GM13976 (cell line): Measurements from ENCODE around the gene NFKBIB.

Source experiments
- DNase-seq: peaks from one replicate; pipeline ENCODE4 v3.0.0; 2012; ENCODE audit warnings: low spot score
- CTCF ChIP-seq: IDR thresholded peaks from 2 replicates; pipeline ENCODE4 v1.5.1; 2012; ENCODE audit warnings: borderline replicate concordance, mild to moderate bottlenecking; ENCODE audit not compliant: insufficient read depth; ENCODE audit errors: extremely low read depth, missing control alignments, control extremely low read depth
- in situ Hi-C: fragments of 300-500 bp; cut with MboI; formaldehyde crosslinking; loops from one replicate; pipeline ENCODE4 v1.12.0; 2022; ENCODE audit warnings: low sequenced_read_pairs, mixed read lengths, inconsistent platforms; ENCODE audit not compliant: unreplicated experiment

Gene NFKBIB

GRCh38 chr19:38910488-38910887, 10.7 kb downstream of the NFKBIB start:
- no peak for TF ChIP-seq CTCF
- DNase-seq = no peak
- in situ Hi-C loops = no loop called here

- in situ Hi-C loops = no loop called here
- no peak for TF ChIP-seq CTCF
- no peak for DNase-seq
These were observed 11.7 kb downstream of the NFKBIB start for GRCh38 chr19:38911388-38912001.

- TF ChIP-seq CTCF = no peak
- in situ Hi-C loops = no loop called here
- DNase-seq = no peak
These were observed 13.1 kb downstream of the NFKBIB start for GRCh38 chr19:38912600-38913514.

GRCh38 chr19:38913958-38914357, 14.2 kb downstream of the NFKBIB start:
- TF ChIP-seq CTCF = no peak
- DNase-seq = no peak
- in situ Hi-C loops = no loop called here

GRCh38 chr19:38915329-38916321, 15.9 kb downstream of the NFKBIB start:
- no peak for TF ChIP-seq CTCF
- in situ Hi-C loops = no loop called here
- DNase-seq = no peak

GRCh38 chr19:38917516-38917915, 17.7 kb downstream of the NFKBIB start:
- in situ Hi-C loops = no loop called here
- no peak for DNase-seq
- TF ChIP-seq CTCF = no peak
